H9 (cell line): ENCODE results near the gene SLC13A5. TPM values are rescaled to one million over a fixed set of nuclear protein-coding genes. Genes with fewer than 3 reads are reported as not detected.

Experiments used
- DNase-seq: peaks from one replicate; pipeline ENCODE4 v3.0.0-alpha.2; 2017
- H2AFZ ChIP-seq: one replicate; pipeline ENCODE4 v1.6.1; 2013; ENCODE audit warnings: mild to moderate bottlenecking, low read length, control low read depth, moderate library complexity
- H2AK5ac ChIP-seq: 2 replicates; pipeline ENCODE4 v1.6.1; 2013; ENCODE audit warnings: low read length, control low read depth, mixed read lengths; ENCODE audit not compliant: insufficient read length
- H2BK120ac ChIP-seq: one replicate; pipeline ENCODE4 v1.6.1; 2013; ENCODE audit warnings: low read depth, mild to moderate bottlenecking, low read length, control low read depth, inconsistent platforms; ENCODE audit not compliant: poor library complexity, severe bottlenecking
- H2BK12ac ChIP-seq: 2 replicates; pipeline ENCODE4 v1.6.1; 2013; ENCODE audit warnings: low read length, control low read depth, mixed read lengths, low read depth; ENCODE audit not compliant: insufficient read length
- H2BK15ac ChIP-seq: 2 replicates; pipeline ENCODE4 v1.6.1; 2013; ENCODE audit warnings: low read depth, low read length, control low read depth
- H2BK20ac ChIP-seq: one replicate; pipeline ENCODE4 v1.6.1; 2013; ENCODE audit warnings: low read depth, mild to moderate bottlenecking, low read length, control low read depth, inconsistent platforms; ENCODE audit not compliant: poor library complexity, severe bottlenecking
- H2BK5ac ChIP-seq: 2 replicates; pipeline ENCODE4 v1.6.1; 2013; ENCODE audit warnings: low read length, control low read depth, mixed read lengths; ENCODE audit not compliant: insufficient read length
- H3K14ac ChIP-seq: 2 replicates; pipeline ENCODE4 v1.6.1; 2013; ENCODE audit warnings: low read length, control low read depth; ENCODE audit not compliant: insufficient read depth
- H3K18ac ChIP-seq: 2 replicates; pipeline ENCODE4 v1.6.1; 2013; ENCODE audit warnings: low read depth, mild to moderate bottlenecking, mixed read lengths, low read length, control low read depth; ENCODE audit not compliant: insufficient read length
- H3K23ac ChIP-seq: 2 replicates; pipeline ENCODE4 v1.6.1; 2013; ENCODE audit warnings: low read length, control low read depth, mixed read lengths, low read depth; ENCODE audit not compliant: insufficient read length
- H3K23me2 ChIP-seq: 2 replicates; pipeline ENCODE4 v1.6.1; 2013; ENCODE audit warnings: low read depth, mild to moderate bottlenecking, mixed read lengths, low read length, control low read depth; ENCODE audit not compliant: insufficient read length, poor library complexity, severe bottlenecking
- H3K27ac ChIP-seq: 2 replicates; pipeline ENCODE4 v1.5.1; 2013; ENCODE audit warnings: low read length, control low read depth, mixed read lengths, low read depth; ENCODE audit not compliant: insufficient read length
- H3K27me3 ChIP-seq: 2 replicates; pipeline ENCODE4 v1.6.1; 2013; ENCODE audit warnings: low read length, control low read depth, inconsistent platforms; ENCODE audit not compliant: insufficient read depth
- H3K4ac ChIP-seq: 2 replicates; pipeline ENCODE4 v1.6.1; 2013; ENCODE audit warnings: low read depth, mild to moderate bottlenecking, control low read depth, inconsistent platforms, low read length, moderate library complexity
- H3K4me1 ChIP-seq: 2 replicates; pipeline ENCODE4 v1.6.1; 2013; ENCODE audit warnings: low read length, control low read depth, inconsistent platforms; ENCODE audit not compliant: insufficient read depth
- H3K4me2 ChIP-seq: 2 replicates; pipeline ENCODE4 v1.6.1; 2013; ENCODE audit warnings: low read length, control low read depth, mixed read lengths; ENCODE audit not compliant: insufficient read length, insufficient read depth
- H3K56ac ChIP-seq: 2 replicates; pipeline ENCODE4 v1.6.1; 2013; ENCODE audit warnings: low read depth, mild to moderate bottlenecking, mixed read lengths, low read length, control low read depth; ENCODE audit not compliant: insufficient read length
- H3K79me1 ChIP-seq: 2 replicates; pipeline ENCODE4 v1.6.1; 2013; ENCODE audit warnings: low read depth, mild to moderate bottlenecking, moderate library complexity, low read length, control low read depth, inconsistent platforms; ENCODE audit not compliant: insufficient read depth, poor library complexity, severe bottlenecking
- H3K79me2 ChIP-seq: 2 replicates; pipeline ENCODE4 v1.6.1; 2013; ENCODE audit warnings: low read length, control low read depth, inconsistent platforms; ENCODE audit not compliant: insufficient read depth
- H3K9ac ChIP-seq: 2 replicates; pipeline ENCODE4 v1.6.1; 2013; ENCODE audit warnings: low read length, control low read depth, mixed read lengths; ENCODE audit not compliant: insufficient read length; ENCODE audit errors: extremely low read depth
- H3K9me3 ChIP-seq: one replicate; pipeline ENCODE4 v1.6.1; 2013; ENCODE audit warnings: low read depth, low read length, inconsistent platforms; ENCODE audit not compliant: control insufficient read depth
- H3T11ph ChIP-seq: one replicate; pipeline ENCODE4 v1.6.1; 2013; ENCODE audit warnings: mild to moderate bottlenecking, low read length, control low read depth, inconsistent platforms
- H4K20me1 ChIP-seq: one replicate; pipeline ENCODE4 v1.6.1; 2013; ENCODE audit not compliant: control insufficient read depth, insufficient read length, insufficient read depth
- H4K5ac ChIP-seq: 2 replicates; pipeline ENCODE4 v1.6.1; 2013; ENCODE audit warnings: low read depth, mild to moderate bottlenecking, mixed read lengths, low read length, control low read depth; ENCODE audit not compliant: insufficient read length
- H4K8ac ChIP-seq: replicated peaks from 2 replicates; pipeline ENCODE4 v1.6.1; 2013; ENCODE audit warnings: low read length, control low read depth, mixed read lengths, low read depth; ENCODE audit not compliant: insufficient read length
- H4K91ac ChIP-seq: 2 replicates; pipeline ENCODE4 v1.6.1; 2013; ENCODE audit warnings: low read depth, mild to moderate bottlenecking, moderate library complexity, mixed read lengths, low read length, control low read depth; ENCODE audit not compliant: insufficient read length
- H3K27ac Mint-ChIP-seq, 3 experiments: 2 replicates in 2 of 3; 3 replicates in 1 of 3; pipeline ENCODE4 v1.8.0; 2020 to 2021; ENCODE audit warnings: mixed read lengths in 3 of 3, mild to moderate bottlenecking in 1 of 3, moderate library complexity in 1 of 3
- H3K27me3 Mint-ChIP-seq: 2 replicates; pipeline ENCODE4 v1.8.0; 2021; ENCODE audit warnings: low read depth, mild to moderate bottlenecking, moderate library complexity, mixed read lengths
- H3K36me3 Mint-ChIP-seq, 3 experiments: 2 replicates in 2 of 3; 3 replicates in 1 of 3; pipeline ENCODE4 v1.8.0; 2020 to 2021; ENCODE audit warnings: low read depth in 3 of 3, mixed read lengths in 3 of 3; ENCODE audit not compliant: insufficient read depth in 1 of 3
- H3K4me1 Mint-ChIP-seq, 2 experiments: 2 replicates each; pipeline ENCODE4 v1.8.0; 2020; ENCODE audit warnings: mixed read lengths in 2 of 2
- H3K4me3 Mint-ChIP-seq, 2 experiments: 2 replicates in 1 of 2; 3 replicates in 1 of 2; pipeline ENCODE4 v1.8.0; 2020 to 2021; ENCODE audit warnings: mild to moderate bottlenecking in 2 of 2, mixed read lengths in 2 of 2, moderate library complexity in 1 of 2
- H3K9me3 Mint-ChIP-seq, 2 experiments: 2 replicates in 1 of 2; 3 replicates in 1 of 2; pipeline ENCODE4 v1.8.0; 2020; ENCODE audit warnings: mild to moderate bottlenecking in 2 of 2, mixed read lengths in 2 of 2, moderate library complexity in 1 of 2
- WGBS: extraction: QIAGEN DNeasy Blood & Tissue Kit; methylation state at CpG from one replicate; pipeline ENCODE4 v1.1.7; 2013; ENCODE audit warnings: missing lambda C conversion rate, low lambda C conversion rate, mixed read lengths; ENCODE audit not compliant: insufficient read length; ENCODE audit errors: extremely low coverage; 5-methylcytosine and 5-hydroxymethylcytosine counted together
- total RNA-seq: library from RNA; stranded (reverse); gene quantifications from 2 replicates; pipeline ENCODE4 v1.2.1, GENCODE V29; 2021
- TF ChIP-seq, protein P1 (sequence below): fragments of 200-600 bp; sonication (generic); conservative IDR thresholded peaks from 3 replicates; pipeline ENCODE4 v1.8.0; 2021; ENCODE audit warnings: antibody characterized with exemption, mild to moderate bottlenecking

Gene SLC13A5
- total RNA-seq, 1 experiment from 2014 or later: 1.6 TPM

DNA sequence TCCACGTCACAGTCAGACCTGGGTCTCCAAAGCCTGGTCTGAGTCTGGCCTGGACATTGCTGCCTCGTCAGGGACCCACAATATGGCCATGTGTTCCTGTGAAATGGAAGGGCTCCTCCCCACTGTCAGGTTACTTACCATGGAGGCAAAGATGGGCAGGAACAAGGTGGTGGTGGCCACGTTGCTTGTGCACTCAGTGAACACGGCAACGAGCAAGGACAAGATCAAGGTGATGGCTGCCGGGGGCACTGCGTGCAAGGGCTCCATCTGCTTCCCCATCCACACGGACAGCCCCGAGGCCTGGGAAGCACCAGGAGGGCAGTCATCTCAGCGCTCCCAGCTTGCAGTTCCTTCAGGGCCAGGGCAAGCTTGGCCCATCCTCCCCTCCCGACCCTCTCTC is 22.5 kb downstream of the SLC13A5 start:
- Histone ChIP-seq H3K79me1 (no peaks in the 10 kb centered on the region), H2BK5ac (no peak overlapping the region), H3K4ac (no peak overlapping the region), H3K4me2 (no peak overlapping the region), H3K9me3 (no peaks in the 10 kb centered on the region), H3K27me3 (no peaks in the 10 kb centered on the region), H2AK5ac (no peak overlapping the region), H3T11ph (no peak overlapping the region), H4K91ac (no peak overlapping the region), H4K5ac (no peak overlapping the region), H3K79me2 (no peaks in the 10 kb centered on the region), H2BK12ac (no peak overlapping the region), H3K27ac (no peak overlapping the region), H2AFZ (no peak overlapping the region), H3K56ac (no peak overlapping the region), H3K23me2 (no peaks in the 10 kb centered on the region), H4K20me1 (no peaks in the 10 kb centered on the region), H2BK15ac (no peak overlapping the region), H3K18ac (no peak overlapping the region), H4K8ac (no peak overlapping the region), H3K9ac (no peak overlapping the region), H2BK20ac (no peak overlapping the region), H2BK120ac (no peak overlapping the region), H3K23ac (no peak overlapping the region), H3K14ac (no peak overlapping the region), H3K4me1 (no peaks in the 10 kb centered on the region)
- Mint-ChIP-seq H3K27me3 (peaks cover 25% of the 10 kb centered on the region), H3K4me1 (no peaks in the 10 kb centered on the region), H3K4me3 (no peak overlapping the region), H3K27ac (no peak overlapping the region), H3K9me3 (no peaks in the 10 kb centered on the region), H3K36me3 (no peaks in the 10 kb centered on the region)
- no peak for DNase-seq
- no CpG with 5 or more reads among the region's 11 CpGs for WGBS
- TF ChIP-seq, protein P1, sequence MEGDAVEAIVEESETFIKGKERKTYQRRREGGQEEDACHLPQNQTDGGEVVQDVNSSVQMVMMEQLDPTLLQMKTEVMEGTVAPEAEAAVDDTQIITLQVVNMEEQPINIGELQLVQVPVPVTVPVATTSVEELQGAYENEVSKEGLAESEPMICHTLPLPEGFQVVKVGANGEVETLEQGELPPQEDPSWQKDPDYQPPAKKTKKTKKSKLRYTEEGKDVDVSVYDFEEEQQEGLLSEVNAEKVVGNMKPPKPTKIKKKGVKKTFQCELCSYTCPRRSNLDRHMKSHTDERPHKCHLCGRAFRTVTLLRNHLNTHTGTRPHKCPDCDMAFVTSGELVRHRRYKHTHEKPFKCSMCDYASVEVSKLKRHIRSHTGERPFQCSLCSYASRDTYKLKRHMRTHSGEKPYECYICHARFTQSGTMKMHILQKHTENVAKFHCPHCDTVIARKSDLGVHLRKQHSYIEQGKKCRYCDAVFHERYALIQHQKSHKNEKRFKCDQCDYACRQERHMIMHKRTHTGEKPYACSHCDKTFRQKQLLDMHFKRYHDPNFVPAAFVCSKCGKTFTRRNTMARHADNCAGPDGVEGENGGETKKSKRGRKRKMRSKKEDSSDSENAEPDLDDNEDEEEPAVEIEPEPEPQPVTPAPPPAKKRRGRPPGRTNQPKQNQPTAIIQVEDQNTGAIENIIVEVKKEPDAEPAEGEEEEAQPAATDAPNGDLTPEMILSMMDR: no peak
